ENCODE results near the gene MRPS9. TPM values are rescaled to one million over a fixed set of nuclear protein-coding genes. Genes with fewer than 3 reads are reported as not detected.

The MRPS9 gene
- total RNA-seq, 1 donor from 2014 or later: 26.5 TPM

GRCh38 chr2:105076121-105076520 lies 38.3 kb downstream of the MRPS9 start:
- POLR2A ChIA-PET: no interaction called here
- no peaks in the 10 kb centered on the region for H3K4me1 Mint-ChIP-seq
- DNase-seq (no peak), ATAC-seq (ENCODE audit: low read depth) (no peak)
- no peak overlapping the region for H3K27ac Mint-ChIP-seq
- H3K36me3 Mint-ChIP-seq (ENCODE audit: low read depth): peaks cover 40% of the 10 kb centered on the region
- H3K4me3 Mint-ChIP-seq: no peak overlapping the region
- H3K9me3 Mint-ChIP-seq: no peaks in the 10 kb centered on the region
- intact Hi-C loops (cut with micrococcal nuclease): no loop called here
- H3K27me3 Mint-ChIP-seq: no peaks in the 10 kb centered on the region
- TF ChIP-seq CTCF (IDR thresholded peaks at IDR 0.05): no peak
- CTCF ChIA-PET: no interaction called here

GRCh38 chr2:105078906-105079495 lies 41.1 kb downstream of the MRPS9 start:
- no peaks in the 10 kb centered on the region for H3K4me1 Mint-ChIP-seq
- H3K27ac Mint-ChIP-seq: no peak overlapping the region
- ATAC-seq (ENCODE audit: low read depth) (no peak), DNase-seq (no peak)
- TF ChIP-seq CTCF (IDR thresholded peaks at IDR 0.05): no peak
- ChIA-PET CTCF (interaction anchor here (1.0 kb wide), 1 partner anchor 157 kb away, joined by 3 read pairs; no protein-coding TSS in a partner anchor), POLR2A (no interaction called here)
- no peaks in the 10 kb centered on the region for H3K9me3 Mint-ChIP-seq
- H3K4me3 Mint-ChIP-seq: no peak overlapping the region
- H3K27me3 Mint-ChIP-seq: no peaks in the 10 kb centered on the region
- intact Hi-C loops (cut with micrococcal nuclease): no loop called here
- H3K36me3 Mint-ChIP-seq (ENCODE audit: low read depth): peaks cover 45% of the 10 kb centered on the region

GRCh38 chr2:105080461-105080860 lies 42.6 kb downstream of the MRPS9 start:
- Mint-ChIP-seq H3K36me3 (ENCODE audit: low read depth) (peaks cover 39% of the 10 kb centered on the region), H3K27me3 (no peaks in the 10 kb centered on the region), H3K4me1 (no peaks in the 10 kb centered on the region), H3K4me3 (no peak overlapping the region), H3K9me3 (no peaks in the 10 kb centered on the region), H3K27ac (no peak overlapping the region)
- intact Hi-C loops (cut with micrococcal nuclease): no loop called here
- ATAC-seq (ENCODE audit: low read depth) (no peak), DNase-seq (no peak)
- no peak for TF ChIP-seq CTCF (IDR thresholded peaks at IDR 0.05)
- ChIA-PET POLR2A (no interaction called here), CTCF (no interaction called here)

GRCh38 chr2:105081006-105081601 lies 43.2 kb downstream of the MRPS9 start:
- Mint-ChIP-seq H3K36me3 (ENCODE audit: low read depth) (peaks cover 35% of the 10 kb centered on the region), H3K27ac (no peak overlapping the region), H3K27me3 (no peaks in the 10 kb centered on the region), H3K9me3 (no peaks in the 10 kb centered on the region), H3K4me3 (no peak overlapping the region), H3K4me1 (no peaks in the 10 kb centered on the region)
- CTCF ChIA-PET: no interaction called here
- ATAC-seq (ENCODE audit: low read depth) (no peak), DNase-seq (no peak)
- TF ChIP-seq CTCF (IDR thresholded peaks at IDR 0.05): no peak
- intact Hi-C loops (cut with micrococcal nuclease): no loop called here
- POLR2A ChIA-PET: no interaction called here

- Mint-ChIP-seq H3K36me3 (ENCODE audit: low read depth) (peaks cover 32% of the 10 kb centered on the region), H3K27me3 (no peaks in the 10 kb centered on the region), H3K4me3 (no peak overlapping the region), H3K9me3 (no peaks in the 10 kb centered on the region), H3K4me1 (no peaks in the 10 kb centered on the region), H3K27ac (no peak overlapping the region)
- no peak for ATAC-seq (ENCODE audit: low read depth)
- intact Hi-C loops (cut with micrococcal nuclease): no loop called here
- ChIA-PET CTCF (no interaction called here), POLR2A (no interaction called here)
- no peak for DNase-seq
- TF ChIP-seq CTCF (IDR thresholded peaks at IDR 0.05): no peak
Observed at GRCh38 chr2:105082107-105082506, 44.2 kb downstream of the MRPS9 start.
